NCI-H1436 (cell line): Measurements from ENCODE around the gene CPXM1.

Experiments used
- DNase-seq: peaks from one replicate; lab custom pipeline; 2025; lab: John Stamatoyannopoulos, UW

CPXM1 gene

GRCh38 chr20:2748551-2749342, 51.7 kb downstream of the CPXM1 start:
- peak; percentile 39 for DNase-seq

GRCh38 chr20:2747676-2748235, 52.7 kb downstream of the CPXM1 start:
- no peak for DNase-seq

DNA sequence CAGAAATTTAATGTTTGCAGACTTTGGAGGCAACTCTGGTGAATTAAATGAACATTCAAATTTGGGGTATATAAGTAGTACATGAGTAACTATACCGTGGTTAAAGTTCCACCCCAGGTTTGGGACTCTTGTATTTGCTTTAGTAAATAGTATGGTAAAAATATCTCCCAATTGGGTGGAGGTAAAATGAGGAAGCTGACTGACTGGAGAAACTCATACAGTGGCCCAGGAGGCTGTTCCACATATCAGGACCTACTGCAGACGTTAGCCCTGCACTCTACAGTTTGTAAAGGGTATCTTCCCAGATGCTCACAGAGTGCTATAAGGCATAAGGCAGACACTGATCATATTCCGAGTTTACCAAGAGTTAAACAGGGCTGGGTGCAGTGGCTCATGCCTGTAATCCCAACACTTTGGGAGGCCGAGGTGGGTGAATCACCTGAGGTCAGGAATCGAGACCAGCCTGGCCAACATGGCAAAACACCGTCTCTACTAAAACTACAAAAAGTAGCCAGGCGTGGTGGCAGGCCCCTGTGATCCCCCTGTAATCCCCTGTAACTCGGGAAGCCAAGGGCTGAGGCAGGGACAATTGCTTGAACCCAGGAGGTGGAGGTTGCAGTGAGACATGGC, 53.7 kb downstream of the CPXM1 start:
- no peak for DNase-seq

GRCh38 chr20:2745936-2746635, 54.3 kb downstream of the CPXM1 start:
- DNase-seq, result no peak

GRCh38 chr20:2745060-2745910, 55.1 kb downstream of the CPXM1 start:
- no peak for DNase-seq
